Hepatocyte (in vitro differentiated cells): ENCODE measurements around the gene TFG.
"Not testable (repeated sequence)": the region's sequence is repeated elsewhere in the genome, so short reads cannot be mapped to it uniquely, and the experiment has no call there.

Experiments used
- CTCF ChIP-seq: fragments of 200-600 bp; sonication (generic); IDR thresholded peaks from 2 replicates; pipeline ENCODE4 v1.5.1; 2016; ENCODE audit warnings: antibody characterized with exemption, mild to moderate bottlenecking; ENCODE audit not compliant: poor library complexity
- EZH2 ChIP-seq: fragments of 200-600 bp; sonication (generic); IDR thresholded peaks from 2 replicates; pipeline ENCODE4 v1.6.1; 2016; ENCODE audit warnings: antibody characterized with exemption, mild to moderate bottlenecking, borderline replicate concordance
- EZH2phosphoT487 ChIP-seq: fragments of 200-600 bp; sonication (generic); IDR thresholded peaks from one replicate; pipeline ENCODE4 v1.6.1; 2018; ENCODE audit warnings: antibody characterized with exemption, mild to moderate bottlenecking, low read depth, moderate library complexity; ENCODE audit not compliant: unreplicated experiment, severe bottlenecking

- TF ChIP-seq CTCF, EZH2phosphoT487, EZH2: not testable (repeated sequence)
These were observed 48.0 kb upstream of the TFG start for GRCh38 chr3:100661294-100661693.
